Activated CD4-positive, alpha-beta memory T cell treated with anti-CD3 and anti-CD28 coated beads for 36 hours (primary cell): Measurements from ENCODE around the gene PRRG4. TPM values are rescaled to one million over a fixed set of nuclear protein-coding genes. Genes with fewer than 3 reads are reported as not detected.
"Not testable (repeated sequence)": the region's sequence is repeated elsewhere in the genome, so short reads cannot be mapped to it uniquely, and the experiment has no call there.

Experiments
- CTCF ChIA-PET: fragments of 350-600 bp; sonication (Branson Sonifier 250); formaldehyde crosslinking; loops from one replicate; lab custom pipeline; 2021; ENCODE audit warnings: antibody characterized with exemption, inconsistent platforms; lab: Charles Lee
- POLR2A ChIA-PET: fragments of 350-600 bp; sonication (Branson Sonifier 250); formaldehyde crosslinking; loops from one replicate; lab custom pipeline; 2021; ENCODE audit warnings: antibody characterized with exemption; lab: Charles Lee
- DNase-seq: peaks from one replicate; pipeline ENCODE4 v3.0.0-alpha.2; 2020
- H3K27ac Mint-ChIP-seq: one replicate; pipeline ENCODE4 v1.8.0; 2021; ENCODE audit warnings: mixed read lengths
- H3K27me3 Mint-ChIP-seq: one replicate; pipeline ENCODE4 v1.8.0; 2021; ENCODE audit warnings: mixed read lengths
- H3K36me3 Mint-ChIP-seq: one replicate; pipeline ENCODE4 v1.8.0; 2021; ENCODE audit warnings: mixed read lengths
- H3K4me1 Mint-ChIP-seq: one replicate; pipeline ENCODE4 v1.8.0; 2021; ENCODE audit warnings: low read depth, mixed read lengths
- H3K4me3 Mint-ChIP-seq: one replicate; pipeline ENCODE4 v1.8.0; 2021; ENCODE audit warnings: mild to moderate bottlenecking, mixed read lengths
- H3K9me3 Mint-ChIP-seq: one replicate; pipeline ENCODE4 v1.8.0; 2021; ENCODE audit warnings: mixed read lengths
- intact Hi-C: fragments of 100-400 bp; cut with micrococcal nuclease; formaldehyde crosslinking; loops from one replicate; pipeline ENCODE4 v1.15.1; 2023
- total RNA-seq, 2 experiments: library from RNA; stranded (reverse); gene quantifications; one replicate each; pipeline ENCODE4 v1.2.3, GENCODE V29; 2021

The PRRG4 gene
- total RNA-seq, 2 experiments from 2014 or later, result 0.24 to 0.43 TPM

DNA sequence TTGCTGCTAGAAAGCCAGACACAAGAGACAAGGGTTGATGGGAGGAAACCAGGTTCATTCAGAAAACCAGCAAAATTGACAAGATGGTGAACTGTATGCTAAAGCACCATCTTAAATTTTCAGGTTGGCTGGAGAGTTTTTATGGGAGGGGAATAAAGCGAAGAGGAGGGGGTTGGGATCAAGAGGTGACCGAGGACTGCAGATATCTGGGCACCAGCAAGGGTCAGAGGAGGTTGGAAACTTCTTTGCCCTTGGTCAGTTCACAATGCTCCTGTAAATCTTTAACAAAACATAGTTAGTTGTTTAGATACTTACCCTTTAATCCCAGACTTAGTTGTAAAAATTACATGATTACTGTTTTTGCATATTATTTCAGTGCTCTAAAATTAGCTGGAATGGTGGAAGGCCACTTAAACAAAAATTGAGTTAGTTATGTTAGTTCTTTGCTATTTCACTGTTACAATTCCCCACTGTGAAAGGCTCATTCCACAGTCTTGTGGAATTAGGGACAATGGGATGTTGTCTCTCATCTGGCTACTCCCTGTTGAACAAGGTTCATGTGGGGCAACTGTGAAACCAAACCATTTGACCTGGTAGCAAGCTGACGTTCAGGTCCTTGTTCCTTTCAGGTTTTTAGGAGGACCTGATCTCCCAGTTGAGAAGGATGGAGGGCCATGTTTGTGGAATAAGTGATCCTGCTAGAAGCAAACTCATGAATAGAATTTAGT lies 32.3 kb downstream of the PRRG4 start:
- CTCF ChIA-PET, result no interaction called here
- Mint-ChIP-seq H3K36me3 (no peaks in the 10 kb centered on the region), H3K4me1 (no peaks in the 10 kb centered on the region), H3K4me3 (no peak overlapping the region), H3K27ac (no peak overlapping the region), H3K27me3 (peaks cover 17% of the 10 kb centered on the region), H3K9me3 (no peaks in the 10 kb centered on the region)
- POLR2A ChIA-PET, result interaction anchor here (0.6 kb wide), 1 partner anchor 30 kb away, joined by 5 read pairs; no protein-coding TSS in a partner anchor
- DNase-seq, result no peak
- intact Hi-C loops, result no loop called here

DNA sequence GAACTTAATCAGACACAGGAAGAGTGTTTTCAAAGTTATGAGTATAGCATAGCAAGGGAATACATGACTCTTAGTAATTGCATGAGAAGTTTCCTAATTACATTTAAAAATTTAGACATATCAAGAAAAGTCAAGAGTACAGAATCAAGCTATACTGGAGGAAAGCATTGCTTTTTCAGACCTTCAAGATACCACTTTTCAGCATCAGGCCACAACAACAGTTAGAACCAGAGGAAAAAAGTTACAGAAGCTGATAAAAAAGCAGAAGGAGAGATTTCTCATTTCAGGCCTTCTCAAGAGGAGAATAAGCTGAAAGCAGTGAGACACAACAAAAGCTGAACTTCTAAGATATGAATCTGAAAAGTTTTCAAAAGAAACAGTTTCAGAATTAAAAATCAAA lies 34.8 kb downstream of the PRRG4 start:
- Mint-ChIP-seq H3K36me3 (peaks cover 1% of the 10 kb centered on the region), H3K4me1 (no peaks in the 10 kb centered on the region), H3K27ac (no peak overlapping the region), H3K9me3 (peaks cover 8% of the 10 kb centered on the region), H3K4me3 (no peak overlapping the region), H3K27me3 (peaks cover 16% of the 10 kb centered on the region)
- ChIA-PET POLR2A (no interaction called here), CTCF (no interaction called here)
- intact Hi-C loops, result no loop called here
- DNase-seq, result no peak

GRCh38 chr11:32868752-32869151 lies 39.0 kb downstream of the PRRG4 start:
- DNase-seq, H3K36me3 Mint-ChIP-seq, intact Hi-C loops, POLR2A ChIA-PET, H3K4me3 Mint-ChIP-seq, H3K4me1 Mint-ChIP-seq, H3K9me3 Mint-ChIP-seq: not testable (repeated sequence)
- Mint-ChIP-seq H3K27me3 (peaks cover 17% of the 10 kb centered on the region), H3K27ac (peak overlapping the region; percentile 5)
- CTCF ChIA-PET, result interaction anchor here (0.7 kb wide), 1 partner anchor 28 kb away, joined by 3 read pairs; no protein-coding TSS in a partner anchor

- H3K27ac Mint-ChIP-seq, result no peak overlapping the region
- no peaks in the 10 kb centered on the region for H3K4me1 Mint-ChIP-seq
- peaks cover 15% of the 10 kb centered on the region for H3K27me3 Mint-ChIP-seq
- peaks cover 8% of the 10 kb centered on the region for H3K9me3 Mint-ChIP-seq
- ChIA-PET POLR2A (no interaction called here), CTCF (interaction anchor here (1.2 kb wide), 1 partner anchor 22 kb away, joined by 3 read pairs; the partner anchor contains the start of gene QSER1)
- DNase-seq, result peak; percentile 43
- H3K36me3 Mint-ChIP-seq, result peaks cover 1% of the 10 kb centered on the region
- no peak overlapping the region for H3K4me3 Mint-ChIP-seq
- intact Hi-C loops, result no loop called here
Observed at GRCh38 chr11:32870676-32871075, 40.9 kb downstream of the PRRG4 start.

GRCh38 chr11:32874132-32874531 lies 44.4 kb downstream of the PRRG4 start:
- H3K27me3 Mint-ChIP-seq, result peaks cover 6% of the 10 kb centered on the region
- H3K36me3 Mint-ChIP-seq, result no peaks in the 10 kb centered on the region
- no peak overlapping the region for H3K4me3 Mint-ChIP-seq
- no peaks in the 10 kb centered on the region for H3K9me3 Mint-ChIP-seq
- ChIA-PET CTCF (no interaction called here), POLR2A (interaction anchor here (1.0 kb wide), 1 partner anchor 20 kb away, joined by 5 read pairs; no protein-coding TSS in a partner anchor)
- no peak overlapping the region for H3K27ac Mint-ChIP-seq
- no peak for DNase-seq
- intact Hi-C loops, result no loop called here
- H3K4me1 Mint-ChIP-seq, result no peaks in the 10 kb centered on the region

DNA sequence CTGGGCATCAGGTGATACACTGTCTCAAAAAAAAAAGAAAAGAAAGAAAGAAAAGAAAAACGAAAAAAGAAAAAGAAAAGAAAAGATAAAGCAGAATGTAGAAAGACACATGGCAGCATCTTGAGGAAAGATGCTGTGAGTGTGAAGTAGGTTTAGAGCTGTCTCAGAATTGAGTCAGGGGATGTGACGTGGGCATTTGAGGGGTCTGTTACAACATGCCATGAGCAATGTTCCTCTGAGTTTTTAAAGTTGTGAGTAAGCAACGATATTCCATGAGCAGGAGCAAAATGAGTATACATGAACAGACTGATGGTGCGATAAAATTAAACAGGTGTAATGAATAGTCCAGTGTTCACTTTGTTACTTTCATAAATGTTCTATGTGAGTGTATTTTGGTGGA lies 51.6 kb downstream of the PRRG4 start:
- Mint-ChIP-seq H3K27me3 (peaks cover 5% of the 10 kb centered on the region), H3K36me3 (no peaks in the 10 kb centered on the region), H3K9me3 (no peaks in the 10 kb centered on the region), H3K4me3 (no peak overlapping the region), H3K27ac (no peak overlapping the region), H3K4me1 (no peaks in the 10 kb centered on the region)
- intact Hi-C loops, result no loop called here
- ChIA-PET CTCF (interaction anchor here (0.6 to 1.0 kb wide), 2 partner anchors 184 to 302 kb away, joined by 3 read pairs; no protein-coding TSS in a partner anchor), POLR2A (interaction anchor here (0.6 kb wide), 1 partner anchor 421 kb away, joined by 4 read pairs; no protein-coding TSS in a partner anchor)
- no peak for DNase-seq

DNA sequence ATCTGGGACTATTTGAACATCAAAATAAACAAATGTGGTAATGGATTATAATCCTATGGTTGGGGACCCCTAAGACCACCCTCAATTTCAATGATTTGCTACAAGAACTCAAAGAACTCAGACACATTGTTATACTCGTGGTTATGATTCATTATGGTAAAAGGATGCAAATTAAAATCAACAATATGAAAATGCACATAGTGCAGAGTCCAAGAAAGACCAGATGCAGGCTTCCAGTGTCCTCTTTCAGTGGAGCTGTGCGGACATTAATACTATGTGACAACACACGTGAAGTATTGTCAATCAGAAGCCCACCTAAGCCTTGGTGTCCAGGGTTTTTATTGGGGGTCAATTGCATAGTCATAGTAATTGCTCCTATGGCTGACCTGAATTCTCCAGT lies 53.7 kb downstream of the PRRG4 start:
- no peak for DNase-seq
- Mint-ChIP-seq H3K27me3 (peaks cover 1% of the 10 kb centered on the region), H3K4me1 (no peaks in the 10 kb centered on the region), H3K4me3 (no peak overlapping the region), H3K9me3 (no peaks in the 10 kb centered on the region), H3K27ac (no peak overlapping the region), H3K36me3 (no peaks in the 10 kb centered on the region)
- POLR2A ChIA-PET, result no interaction called here
- CTCF ChIA-PET, result no interaction called here
- intact Hi-C loops, result no loop called here

- Mint-ChIP-seq H3K4me3 (no peak overlapping the region), H3K27me3 (peaks cover 1% of the 10 kb centered on the region), H3K36me3 (no peaks in the 10 kb centered on the region), H3K27ac (no peak overlapping the region), H3K4me1 (no peaks in the 10 kb centered on the region), H3K9me3 (no peaks in the 10 kb centered on the region)
- POLR2A ChIA-PET, result no interaction called here
- DNase-seq, result no peak
- intact Hi-C loops, result no loop called here
- CTCF ChIA-PET, result interaction anchor here (0.7 to 1.3 kb wide), 2 partner anchors 30 to 182 kb away, joined by 3 read pairs; no protein-coding TSS in a partner anchor
Observed at GRCh38 chr11:32884023-32884422, 54.3 kb downstream of the PRRG4 start.

DNA sequence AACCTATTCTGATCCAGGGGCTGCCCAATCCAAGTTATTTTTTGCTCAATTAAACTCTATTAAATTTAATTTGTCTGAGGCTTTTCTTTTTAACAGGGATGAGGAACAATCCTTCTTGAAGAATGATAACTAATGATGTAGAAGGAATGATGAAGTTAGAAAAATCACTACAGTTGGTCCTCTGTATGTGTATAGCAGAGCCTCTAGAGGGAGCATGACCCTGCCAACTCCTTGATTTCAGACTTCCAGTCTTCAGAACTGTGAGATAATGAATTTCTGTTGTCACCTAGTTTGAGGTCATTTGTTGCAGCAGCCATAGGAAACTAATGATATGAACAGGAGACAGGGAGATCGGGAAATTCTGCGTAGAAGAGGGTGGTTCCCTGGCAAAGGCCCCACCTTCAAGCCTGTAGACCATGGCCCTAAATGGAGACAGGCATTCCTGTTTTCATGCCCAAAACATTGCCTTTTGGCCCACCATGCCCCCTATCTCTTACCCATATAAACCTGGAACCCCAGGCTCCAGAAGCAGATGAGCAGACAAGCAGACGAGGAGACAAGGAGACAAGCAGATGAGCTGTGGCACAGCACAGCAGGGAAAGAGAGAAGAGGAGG lies 55.1 kb downstream of the PRRG4 start:
- H3K27ac Mint-ChIP-seq, result no peak overlapping the region
- POLR2A ChIA-PET, result no interaction called here
- H3K9me3 Mint-ChIP-seq, result no peaks in the 10 kb centered on the region
- H3K4me3 Mint-ChIP-seq, result no peak overlapping the region
- no peaks in the 10 kb centered on the region for H3K36me3 Mint-ChIP-seq
- CTCF ChIA-PET, result interaction anchor here (0.7 to 1.3 kb wide), 4 partner anchors 29 to 181 kb away, joined by 3 read pairs; no protein-coding TSS in a partner anchor
- no peak for DNase-seq
- intact Hi-C loops, result no loop called here
- H3K4me1 Mint-ChIP-seq, result no peaks in the 10 kb centered on the region
- H3K27me3 Mint-ChIP-seq, result peaks cover 1% of the 10 kb centered on the region

GRCh38 chr11:32885556-32885955 lies 55.8 kb downstream of the PRRG4 start:
- Mint-ChIP-seq H3K36me3 (no peaks in the 10 kb centered on the region), H3K27me3 (peaks cover 1% of the 10 kb centered on the region), H3K4me3 (no peak overlapping the region), H3K4me1 (no peaks in the 10 kb centered on the region), H3K9me3 (no peaks in the 10 kb centered on the region), H3K27ac (no peak overlapping the region)
- POLR2A ChIA-PET, result no interaction called here
- intact Hi-C loops, result no loop called here
- CTCF ChIA-PET, result interaction anchor here (0.6 to 1.6 kb wide), 5 partner anchors 55 to 474 kb away, joined by 3 to 4 read pairs (median 3); no protein-coding TSS in a partner anchor
- no peak for DNase-seq

GRCh38 chr11:32886180-32886579 lies 56.5 kb downstream of the PRRG4 start:
- H3K27ac Mint-ChIP-seq, result no peak overlapping the region
- no peaks in the 10 kb centered on the region for H3K9me3 Mint-ChIP-seq
- CTCF ChIA-PET, result interaction anchor here (0.6 to 1.6 kb wide), 3 partner anchors 180 to 474 kb away, joined by 3 to 4 read pairs (median 3); no protein-coding TSS in a partner anchor
- H3K27me3 Mint-ChIP-seq, result no peaks in the 10 kb centered on the region
- H3K4me3 Mint-ChIP-seq, result no peak overlapping the region
- no peaks in the 10 kb centered on the region for H3K4me1 Mint-ChIP-seq
- POLR2A ChIA-PET, result no interaction called here
- DNase-seq, result no peak
- H3K36me3 Mint-ChIP-seq, result no peaks in the 10 kb centered on the region
- intact Hi-C loops, result no loop called here

DNA sequence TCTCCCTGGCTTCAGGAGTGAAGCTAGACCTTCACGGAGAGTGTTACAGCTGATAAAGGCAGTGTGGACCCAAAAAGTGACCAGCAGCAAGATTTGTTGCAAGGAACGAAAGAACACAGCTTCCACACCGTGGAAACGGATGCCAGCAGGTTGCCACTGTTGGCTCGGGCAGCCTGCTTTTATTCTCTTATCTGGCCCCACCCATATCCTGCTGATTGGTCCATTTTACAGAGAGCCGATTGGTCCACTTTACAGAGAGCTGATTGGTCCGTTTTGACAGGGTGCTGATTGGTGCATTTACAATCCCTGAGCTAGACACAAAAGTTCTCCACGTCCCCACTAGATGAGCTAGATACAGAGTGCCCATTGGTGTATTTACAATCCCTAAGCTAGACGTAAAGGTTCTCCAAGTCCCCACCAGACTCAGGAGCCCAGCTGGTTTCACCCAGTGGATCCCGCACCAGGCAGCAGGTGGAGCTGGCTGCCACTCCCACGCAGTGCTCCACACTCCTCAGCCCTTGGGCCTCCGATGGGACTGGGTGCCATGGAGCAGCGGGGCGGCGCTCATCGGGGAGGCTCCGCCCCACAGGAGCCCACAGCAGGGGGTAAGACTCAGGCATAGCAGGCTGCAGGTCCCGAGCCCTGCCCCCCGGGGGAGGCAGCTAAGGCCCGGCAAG lies 58.1 kb downstream of the PRRG4 start:
- H3K4me1 Mint-ChIP-seq, DNase-seq, H3K27ac Mint-ChIP-seq, H3K9me3 Mint-ChIP-seq, H3K4me3 Mint-ChIP-seq, intact Hi-C loops, H3K27me3 Mint-ChIP-seq, H3K36me3 Mint-ChIP-seq, POLR2A ChIA-PET: not testable (repeated sequence)
- CTCF ChIA-PET, result interaction anchor here (0.7 kb wide), 1 partner anchor 9 kb away, joined by 3 read pairs; no protein-coding TSS in a partner anchor
